Hepatocyte (in vitro differentiated cells): ENCODE data around the gene TMEFF2. TPM values are rescaled to one million over a fixed set of nuclear protein-coding genes. Genes with fewer than 3 reads are reported as not detected.

Source experiments
- DNase-seq: peaks from one replicate; pipeline ENCODE4 v3.0.0-alpha.2; 2016; ENCODE audit warnings: low spot score
- H2AFZ ChIP-seq: fragments of 200-600 bp; sonication (generic); 2 replicates; pipeline ENCODE4 v1.6.0; 2016; ENCODE audit warnings: antibody characterized with exemption, mild to moderate bottlenecking
- H3K27ac ChIP-seq: fragments of 200-600 bp; sonication (generic); 2 replicates; pipeline ENCODE4 v1.5.1; 2016; ENCODE audit warnings: mild to moderate bottlenecking
- H3K27me3 ChIP-seq: fragments of 200-600 bp; sonication (generic); 2 replicates; pipeline ENCODE4 v1.6.1; 2016
- H3K36me3 ChIP-seq: fragments of 200-600 bp; sonication (generic); replicated peaks from 2 replicates; pipeline ENCODE4 v1.5.1; 2016; ENCODE audit warnings: low read depth; ENCODE audit not compliant: insufficient read depth
- H3K4me1 ChIP-seq: fragments of 200-600 bp; sonication (generic); 2 replicates; pipeline ENCODE4 v1.5.1; 2016; ENCODE audit warnings: mild to moderate bottlenecking, moderate library complexity; ENCODE audit not compliant: insufficient read depth
- H3K4me2 ChIP-seq: fragments of 200-600 bp; sonication (generic); 2 replicates; pipeline ENCODE4 v1.6.0; 2016
- H3K4me3 ChIP-seq: fragments of 200-600 bp; sonication (generic); 2 replicates; pipeline ENCODE4 v1.5.1; 2016; ENCODE audit warnings: mild to moderate bottlenecking
- H3K79me2 ChIP-seq: fragments of 200-600 bp; sonication (generic); 2 replicates; pipeline ENCODE4 v1.6.0; 2017; ENCODE audit warnings: mild to moderate bottlenecking
- H3K9me2 ChIP-seq: fragments of 200-600 bp; sonication (generic); replicated peaks from 2 replicates; pipeline ENCODE4 v1.6.0; 2017; ENCODE audit warnings: mild to moderate bottlenecking; ENCODE audit not compliant: insufficient read depth
- H3K9me3 ChIP-seq: fragments of 200-600 bp; sonication (generic); 2 replicates; pipeline ENCODE4 v1.5.1; 2016; ENCODE audit warnings: low read depth, mild to moderate bottlenecking
- H4K20me1 ChIP-seq: fragments of 200-600 bp; sonication (generic); 2 replicates; pipeline ENCODE4 v1.6.0; 2016; ENCODE audit warnings: mild to moderate bottlenecking; ENCODE audit not compliant: insufficient read depth, poor library complexity, severe bottlenecking
- CTCF ChIP-seq: fragments of 200-600 bp; sonication (generic); IDR thresholded peaks from 2 replicates; pipeline ENCODE4 v1.5.1; 2016; ENCODE audit warnings: antibody characterized with exemption, mild to moderate bottlenecking; ENCODE audit not compliant: poor library complexity
- EZH2 ChIP-seq: fragments of 200-600 bp; sonication (generic); IDR thresholded peaks from 2 replicates; pipeline ENCODE4 v1.6.1; 2016; ENCODE audit warnings: antibody characterized with exemption, mild to moderate bottlenecking, borderline replicate concordance
- EZH2phosphoT487 ChIP-seq: fragments of 200-600 bp; sonication (generic); IDR thresholded peaks from one replicate; pipeline ENCODE4 v1.6.1; 2018; ENCODE audit warnings: antibody characterized with exemption, mild to moderate bottlenecking, low read depth, moderate library complexity; ENCODE audit not compliant: unreplicated experiment, severe bottlenecking
- WGBS: methylation state at CpG from one replicate; pipeline ENCODE4 v1.1.6; 2016; ENCODE audit warnings: low lambda C conversion rate; ENCODE audit errors: missing lambda C conversion rate; 5-methylcytosine and 5-hydroxymethylcytosine counted together
- polyA plus RNA-seq: library from polyadenylated mRNA; unstranded; fragments of >200 nt; fragmentation: Nextera tagmentation; extraction: Ambion mirVana; gene quantifications from 2 replicates; pipeline ENCODE4 v1.2.1, GENCODE V29; 2016
- total RNA-seq: library from RNA; depleted of rRNA; stranded (reverse); fragments of >200 nt; gene quantifications from 2 replicates; pipeline ENCODE4 v1.2.3, GENCODE V29; 2014

Gene TMEFF2
- total and polyA plus RNA-seq, 2 experiments from 2014 or later: 0.43 to 1.8 TPM

DNA sequence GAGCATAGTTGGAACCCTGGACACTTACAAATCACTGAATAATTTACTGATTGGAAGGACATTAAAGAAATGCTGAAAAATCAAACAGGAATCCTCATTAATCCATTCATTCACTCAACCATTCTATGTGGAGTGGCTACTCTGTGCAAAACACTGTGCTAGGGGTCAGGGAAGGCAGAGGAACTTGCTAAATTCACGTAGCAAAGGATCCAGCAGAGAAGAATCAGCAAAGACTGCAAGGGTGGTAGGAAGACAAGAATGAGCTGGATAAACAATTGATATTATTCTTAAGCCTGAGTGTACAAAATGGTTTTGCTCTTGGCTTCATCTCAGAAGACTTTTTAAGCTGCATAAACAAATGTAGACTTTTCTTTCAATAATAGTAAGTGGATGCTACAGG, 183.5 kb downstream of the TMEFF2 start:
- Histone ChIP-seq H3K27ac (no peak overlapping the region), H2AFZ (no peak overlapping the region), H3K4me2 (no peak overlapping the region), H3K79me2 (no peaks in the 10 kb centered on the region), H3K4me3 (no peak overlapping the region), H3K9me2 (no peaks in the 10 kb centered on the region), H3K4me1 (no peaks in the 10 kb centered on the region), H3K9me3 (no peaks in the 10 kb centered on the region), H4K20me1 (no peaks in the 10 kb centered on the region), H3K36me3 (no peaks in the 10 kb centered on the region), H3K27me3 (no peaks in the 10 kb centered on the region)
- TF ChIP-seq EZH2 (no peak), EZH2phosphoT487 (no peak), CTCF (no peak)
- no peak for DNase-seq
- 79% methylated on average over 1 of the region's 1 CpG for WGBS

- H3K9me2 ChIP-seq: no peaks in the 10 kb centered on the region
- H2AFZ ChIP-seq: no peak overlapping the region
- H3K36me3 ChIP-seq: no peaks in the 10 kb centered on the region
- no peaks in the 10 kb centered on the region for H3K4me1 ChIP-seq
- H3K79me2 ChIP-seq: no peaks in the 10 kb centered on the region
- H3K27ac ChIP-seq: no peak overlapping the region
- TF ChIP-seq EZH2phosphoT487: no peak
- no peak for TF ChIP-seq CTCF
- TF ChIP-seq EZH2: no peak
- DNase-seq: no peak
- no peaks in the 10 kb centered on the region for H4K20me1 ChIP-seq
- no peaks in the 10 kb centered on the region for H3K9me3 ChIP-seq
- no peaks in the 10 kb centered on the region for H3K27me3 ChIP-seq
- no peak overlapping the region for H3K4me3 ChIP-seq
- H3K4me2 ChIP-seq: no peak overlapping the region
- WGBS: 56% methylated on average over 5 of the region's 5 CpGs
Measured at GRCh38 chr2:192010073-192010472, 184.7 kb downstream of the TMEFF2 start.

DNA sequence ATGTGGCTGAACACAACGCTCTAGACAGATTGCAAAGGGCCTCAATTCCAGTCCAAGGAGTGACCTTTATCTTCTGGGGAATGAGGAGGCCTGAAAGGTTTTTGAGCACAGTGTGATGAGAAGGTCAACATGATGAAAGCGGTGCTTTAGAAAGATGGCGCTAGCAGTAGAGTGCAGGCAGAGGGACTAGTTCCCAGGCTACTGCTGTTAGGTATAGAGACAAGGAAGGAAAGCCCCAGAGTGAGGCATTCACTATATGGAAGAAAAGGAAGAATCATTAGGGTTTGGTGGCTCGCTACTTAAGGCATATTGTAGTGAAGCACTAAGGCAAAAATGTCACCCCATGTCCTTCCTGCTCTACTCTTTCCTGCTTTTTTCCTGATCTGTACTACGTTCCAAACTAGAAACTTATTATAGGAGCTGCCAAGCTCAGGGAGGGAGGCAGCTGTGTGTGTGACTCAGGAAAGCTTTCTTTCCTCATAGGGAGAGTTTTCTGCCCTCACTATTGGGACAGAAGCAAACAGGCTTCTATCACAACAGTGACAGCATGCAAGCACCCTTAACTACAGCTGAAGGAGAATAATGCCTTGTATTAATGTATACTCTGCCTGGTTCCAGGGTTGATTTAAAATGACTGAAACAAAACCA, 187.0 kb downstream of the TMEFF2 start:
- TF ChIP-seq EZH2 (no peak), EZH2phosphoT487 (no peak), CTCF (no peak)
- H3K4me3 ChIP-seq: no peak overlapping the region
- no peaks in the 10 kb centered on the region for H3K79me2 ChIP-seq
- no peaks in the 10 kb centered on the region for H3K9me2 ChIP-seq
- 90% methylated on average over 5 of the region's 5 CpGs for WGBS
- no peak for DNase-seq
- no peaks in the 10 kb centered on the region for H3K9me3 ChIP-seq
- H3K27me3 ChIP-seq: no peaks in the 10 kb centered on the region
- H3K4me2 ChIP-seq: no peak overlapping the region
- H3K36me3 ChIP-seq: no peaks in the 10 kb centered on the region
- no peaks in the 10 kb centered on the region for H3K4me1 ChIP-seq
- H3K27ac ChIP-seq: no peak overlapping the region
- no peak overlapping the region for H2AFZ ChIP-seq
- no peaks in the 10 kb centered on the region for H4K20me1 ChIP-seq
